Suprapubic skin (tissue), 3 donors: ENCODE data around the gene CDH22.

Source experiments
- CTCF ChIP-seq, 2 donors: fragments of 200-600 bp in 1 of 2; fragments of 450-650 bp in 1 of 2; sonication (generic) in 1 of 2; IDR thresholded peaks; one replicate each; pipeline ENCODE4 v1.5.1; 2016 to 2019; ENCODE audit warnings: antibody characterized with exemption in 2 of 2, mild to moderate bottlenecking in 1 of 2, moderate library complexity in 1 of 2
- POLR2A ChIP-seq, 2 donors: fragments of 450-650 bp; IDR thresholded peaks; one replicate each; pipeline ENCODE4 v1.6.1; 2017; ENCODE audit warnings: antibody characterized with exemption in 2 of 2, mild to moderate bottlenecking in 2 of 2, moderate library complexity in 2 of 2

- TF ChIP-seq POLR2A (IDR thresholded peaks at IDR 0.05), result no peak
- no peak for TF ChIP-seq CTCF (IDR thresholded peaks at IDR 0.05)
These were observed 24.8 kb downstream of the CDH22 start for GRCh38 chr20:46283426-46284039.
